ENCODE measurements around the gene TMEM198.

TMEM198 gene

GRCh38 chr2:219514196-219514761, 29.5 kb upstream of the TMEM198 start, which contains the start of gene ASIC4:
TSS of gene ASIC4 (plus strand) at chr2:219514482. CDS start at chr2:219514725, 243 bp downstream.
- DNase-seq (ENCODE audit: low read depth in 2 of 2): no peak
- no peak for TF ChIP-seq CTCF (IDR thresholded peaks at IDR 0.05; ENCODE audit: low read depth, low read length)
- H3K4me3 ChIP-seq (replicated peaks in 1 of 2; ENCODE audit: low read depth in 2 of 2, low read length in 2 of 2): no peak within 1 kb of the TSS

- no peak overlapping the region for H3K4me3 ChIP-seq (replicated peaks in 1 of 2; ENCODE audit: low read depth in 2 of 2, low read length in 2 of 2)
- TF ChIP-seq CTCF (IDR thresholded peaks at IDR 0.05; ENCODE audit: low read depth, low read length): no peak
- DNase-seq (ENCODE audit: low read depth in 2 of 2): no peak
These were observed 29.0 kb upstream of the TMEM198 start for GRCh38 chr2:219514836-219515235.

- DNase-seq (ENCODE audit: low read depth in 2 of 2): no peak
- TF ChIP-seq CTCF (IDR thresholded peaks at IDR 0.05; ENCODE audit: low read depth, low read length): no peak
- H3K4me3 ChIP-seq (replicated peaks in 1 of 2; ENCODE audit: low read depth in 2 of 2, low read length in 2 of 2): no peak overlapping the region
These were observed 27.8 kb upstream of the TMEM198 start for GRCh38 chr2:219515874-219516629.

GRCh38 chr2:219516888-219517287, 26.9 kb upstream of the TMEM198 start:
- DNase-seq (ENCODE audit: low read depth in 2 of 2): no peak
- no peak overlapping the region for H3K4me3 ChIP-seq (replicated peaks in 1 of 2; ENCODE audit: low read depth in 2 of 2, low read length in 2 of 2)
- TF ChIP-seq CTCF (IDR thresholded peaks at IDR 0.05; ENCODE audit: low read depth, low read length): no peak

- TF ChIP-seq CTCF (IDR thresholded peaks at IDR 0.05; ENCODE audit: low read depth, low read length): no peak
- no peak for DNase-seq (ENCODE audit: low read depth in 2 of 2)
- H3K4me3 ChIP-seq (replicated peaks in 1 of 2; ENCODE audit: low read depth in 2 of 2, low read length in 2 of 2): no peak overlapping the region
These were observed 25.7 kb upstream of the TMEM198 start for GRCh38 chr2:219517954-219518778.

GRCh38 chr2:219519526-219519916, 24.3 kb upstream of the TMEM198 start:
- no peak for TF ChIP-seq CTCF (IDR thresholded peaks at IDR 0.05; ENCODE audit: low read depth, low read length)
- no peak for DNase-seq (ENCODE audit: low read depth in 2 of 2)

More at GRCh38 chr2:219519526-219519916, 24.3 kb upstream of the TMEM198 start:
- H3K4me3 ChIP-seq (replicated peaks in 1 of 2; ENCODE audit: low read depth in 2 of 2, low read length in 2 of 2): no peak overlapping the region
